Endothelial cell of umbilical vein (primary cell): ENCODE results near the gene SDK2. TPM values are rescaled to one million over a fixed set of nuclear protein-coding genes. Genes with fewer than 3 reads are reported as not detected.

Experiments
- BruUV-seq: library from RNA; stranded (reverse); fragments of 400-500 nt; replicated peaks from 2 replicates; lab custom pipeline; 2021; lab: Mats Ljungman, UMichigan
- CTCF ChIA-PET: fragments of 300-600, 350-600 bp; sonication (Branson Sonifier 250); formaldehyde crosslinking; loops from one replicate; lab custom pipeline; 2021; ENCODE audit warnings: antibody characterized with exemption, inconsistent platforms; lab: Charles Lee
- POLR2A ChIA-PET: fragments of 300-600, 350-600 bp; sonication (Branson Sonifier 250); formaldehyde crosslinking; loops from one replicate; lab custom pipeline; 2021; ENCODE audit warnings: antibody characterized with exemption, inconsistent platforms; lab: Charles Lee
- DNase-seq: peaks from one replicate; pipeline ENCODE4 v3.0.0-alpha.2; 2011; ENCODE audit warnings: low read depth, low spot score
- FAIRE-seq: peaks from 2 replicates; lab custom pipeline; 2011; peaks lifted over from hg19 to GRCh38; lab: Jason Lieb, UNC
- H2AFZ ChIP-seq: 2 replicates; pipeline ENCODE4 v1.6.0; 2012; ENCODE audit warnings: low read depth, low read length, control low read depth, inconsistent platforms
- H3K27ac ChIP-seq: 2 replicates; pipeline ENCODE4 v1.5.1; 2011; ENCODE audit warnings: low read depth, mild to moderate bottlenecking, control low read depth, low read length, moderate library complexity; ENCODE audit not compliant: insufficient read depth
- H3K27me3 ChIP-seq, 2 experiments: 2 replicates each; pipeline versions ENCODE4 v1.6.0 to v1.6.1; 2011; ENCODE audit warnings: low read length in 2 of 2, mixed read lengths in 1 of 2; ENCODE audit not compliant: control insufficient read depth in 2 of 2, insufficient read depth in 2 of 2
- H3K36me3 ChIP-seq, 2 experiments: 2 replicates in 1 of 2; 3 replicates in 1 of 2; pipeline ENCODE4 v1.5.1; 2011; ENCODE audit warnings: low read length in 2 of 2, mild to moderate bottlenecking in 1 of 2, moderate library complexity in 1 of 2; ENCODE audit not compliant: control insufficient read depth in 2 of 2, insufficient read depth in 2 of 2; ENCODE audit errors: extremely low read depth in 1 of 2
- H3K4me1 ChIP-seq: 3 replicates; pipeline ENCODE4 v1.5.1; 2011; ENCODE audit warnings: mild to moderate bottlenecking, low read length; ENCODE audit not compliant: control insufficient read depth, insufficient read depth; ENCODE audit errors: extremely low read depth
- H3K4me2 ChIP-seq: 2 replicates; pipeline ENCODE4 v1.6.1; 2011; ENCODE audit warnings: low read length, control low read depth, mixed read lengths; ENCODE audit not compliant: insufficient read depth
- H3K4me3 ChIP-seq, 3 experiments: fragments of 200-600 bp in 1 of 3; sonication (generic), shearing (Covaris generic) in 1 of 3; replicated peaks in 1 of 3; 2 replicates each; pipeline ENCODE4 v1.5.1; 2011 to 2016; ENCODE audit warnings: control low read depth in 3 of 3, low read length in 3 of 3, mild to moderate bottlenecking in 2 of 3, inconsistent platforms in 1 of 3, low read depth in 1 of 3, moderate library complexity in 1 of 3; ENCODE audit not compliant: insufficient read depth in 1 of 3
- H3K79me2 ChIP-seq: 2 replicates; pipeline ENCODE4 v1.6.0; 2012; ENCODE audit warnings: low read length, inconsistent platforms; ENCODE audit not compliant: control insufficient read depth, insufficient read depth
- H3K9ac ChIP-seq: replicated peaks from 2 replicates; pipeline ENCODE3; 2011; ENCODE audit warnings: low read length, control low read depth; ENCODE audit not compliant: insufficient read depth; ENCODE audit errors: extremely low read depth
- H3K9me1 ChIP-seq: replicated peaks from 3 replicates; pipeline ENCODE4 v1.6.0; 2011; ENCODE audit warnings: mild to moderate bottlenecking, low read length; ENCODE audit not compliant: control insufficient read depth, insufficient read depth; ENCODE audit errors: extremely low read depth
- H3K9me3 ChIP-seq: replicated peaks from 2 replicates; pipeline ENCODE4 v1.5.1; 2012; ENCODE audit warnings: low read length, inconsistent platforms; ENCODE audit not compliant: control insufficient read depth, insufficient read depth
- H4K20me1 ChIP-seq: replicated peaks from 2 replicates; pipeline ENCODE3; 2011; ENCODE audit warnings: mild to moderate bottlenecking, low read length; ENCODE audit not compliant: control insufficient read depth, insufficient read depth; ENCODE audit errors: extremely low read depth
- CTCF ChIP-seq, 2 donors: IDR thresholded peaks; 1 replicate in 1 of 2; 2 replicates in 1 of 2; pipeline ENCODE4 v1.5.1; 2011; ENCODE audit warnings: low read length in 2 of 2, mild to moderate bottlenecking in 2 of 2, moderate library complexity in 2 of 2, control low read depth in 1 of 2, inconsistent platforms in 1 of 2, low read depth in 1 of 2; ENCODE audit not compliant: insufficient read depth in 1 of 2; ENCODE audit errors: extremely low read depth in 1 of 2
- EZH2 ChIP-seq: IDR thresholded peaks from 2 replicates; pipeline ENCODE4 v1.6.1; 2012; ENCODE audit warnings: borderline replicate concordance, low read depth, mild to moderate bottlenecking, moderate library complexity, low read length, inconsistent platforms; ENCODE audit not compliant: severe bottlenecking
- FOS ChIP-seq: IDR thresholded peaks from 2 replicates; pipeline ENCODE4 v1.6.1; 2011; ENCODE audit warnings: mild to moderate bottlenecking, low read length, moderate library complexity, borderline replicate concordance; ENCODE audit not compliant: insufficient read depth
- GATA2 ChIP-seq: IDR thresholded peaks from 2 replicates; pipeline ENCODE4 v1.7.0; 2011; ENCODE audit warnings: low read depth, mild to moderate bottlenecking, moderate library complexity, mixed read lengths, low read length; ENCODE audit not compliant: insufficient read length, insufficient read depth
- JUN ChIP-seq: IDR thresholded peaks from 2 replicates; pipeline ENCODE4 v1.6.1; 2011; ENCODE audit warnings: borderline replicate concordance, low read depth; ENCODE audit not compliant: insufficient read length, insufficient read depth
- MAX ChIP-seq: IDR thresholded peaks from 2 replicates; pipeline ENCODE4 v1.6.1; 2011; ENCODE audit not compliant: insufficient read depth, insufficient read length
- MYC ChIP-seq: IDR thresholded peaks from one replicate; pipeline ENCODE4 v1.6.1; 2011; ENCODE audit warnings: mild to moderate bottlenecking, low read depth, low read length
- POLR2A ChIP-seq: IDR thresholded peaks from 2 replicates; pipeline ENCODE4 v1.6.1; 2012; ENCODE audit warnings: low read depth, mild to moderate bottlenecking, control low read depth, low read length
- POLR2AphosphoS5 ChIP-seq: IDR thresholded peaks from 2 replicates; pipeline ENCODE4 v1.6.1; 2012; ENCODE audit warnings: low read depth, mild to moderate bottlenecking, control low read depth, low read length, moderate library complexity; ENCODE audit not compliant: insufficient read depth
- dilution Hi-C: fragments of 300-500 bp; cut with MboI; formaldehyde crosslinking; loops from one replicate; pipeline ENCODE4 v1.15.0; 2019; ENCODE audit warnings: low sequenced_read_pairs; ENCODE audit not compliant: extremely low pct_ligation_motif_present
- intact Hi-C: fragments of 100-400 bp; cut with micrococcal nuclease; formaldehyde crosslinking; loops from one replicate; pipeline ENCODE4 v1.10.0; 2022
- polyA plus RNA-seq, 4 experiments: library from polyadenylated mRNA; depleted of rRNA in 3 of 4; stranded (reverse) in 3 of 4; unstranded in 1 of 4; fragments of >200 nt; gene quantifications; 2 replicates each; pipeline versions ENCODE4 v1.2.1 to v1.2.3, GENCODE V29; 2011 to 2012; ENCODE audit warnings: missing spikeins in 1 of 4
- total RNA-seq: library from RNA; stranded (reverse); gene quantifications from 2 replicates; pipeline ENCODE4 v1.2.3, GENCODE V29; 2021

The SDK2 gene
- total and polyA plus RNA-seq, 2 donors (not counting 3 experiments of a cell fraction or from before 2014, with no cell fraction given), result not detected

- no peak overlapping the region for H3K4me3 ChIP-seq
- H3K27ac ChIP-seq, result no peak overlapping the region
- no peak for DNase-seq
- ChIA-PET POLR2A (no interaction called here), CTCF (no interaction called here)
- dilution Hi-C loops, result no loop called here
- no peak overlapping the region for H2AFZ ChIP-seq
- intact Hi-C loops, result no loop called here
- no peak overlapping the region for H3K9ac ChIP-seq
- no peak for FAIRE-seq
- H3K79me2 ChIP-seq, result no peaks in the 10 kb centered on the region
- no peaks in the 10 kb centered on the region for H4K20me1 ChIP-seq
- no peaks in the 10 kb centered on the region for H3K4me1 ChIP-seq
- H3K27me3 ChIP-seq, result no peaks in the 10 kb centered on the region
- no peak overlapping the region for H3K4me2 ChIP-seq
- no peaks in the 10 kb centered on the region for H3K36me3 ChIP-seq
- TF ChIP-seq MYC (no peak), POLR2AphosphoS5 (no peak), MAX (no peak), POLR2A (no peak), CTCF (IDR thresholded peaks at IDR 0.05; ENCODE audit: extremely low read depth in 1 of 2, insufficient read depth in 1 of 2, low read depth in 1 of 2, low read length in 2 of 2) (no peak), GATA2 (no peak), JUN (no peak), FOS (no peak), EZH2 (no peak)
- no peaks in the 10 kb centered on the region for H3K9me1 ChIP-seq
- no peaks in the 10 kb centered on the region for H3K9me3 ChIP-seq
- BruUV-seq, result no TSS peak
Measured at GRCh38 chr17:73598212-73598611, 46.0 kb downstream of the SDK2 start.
